22Rv1 (cell line): ENCODE measurements around the gene MAP3K6.

Experiments used
- ZFX ChIP-seq: fragments of 450-650 bp; IDR thresholded peaks from 2 replicates; pipeline ENCODE4 v1.6.1; 2017; ENCODE audit warnings: antibody characterized with exemption, borderline replicate concordance
- TF ChIP-seq, protein P1 (sequence below): fragments of 450-650 bp; IDR thresholded peaks from 2 replicates; pipeline ENCODE4 v1.5.1; 2017; ENCODE audit warnings: mild to moderate bottlenecking

DNA sequence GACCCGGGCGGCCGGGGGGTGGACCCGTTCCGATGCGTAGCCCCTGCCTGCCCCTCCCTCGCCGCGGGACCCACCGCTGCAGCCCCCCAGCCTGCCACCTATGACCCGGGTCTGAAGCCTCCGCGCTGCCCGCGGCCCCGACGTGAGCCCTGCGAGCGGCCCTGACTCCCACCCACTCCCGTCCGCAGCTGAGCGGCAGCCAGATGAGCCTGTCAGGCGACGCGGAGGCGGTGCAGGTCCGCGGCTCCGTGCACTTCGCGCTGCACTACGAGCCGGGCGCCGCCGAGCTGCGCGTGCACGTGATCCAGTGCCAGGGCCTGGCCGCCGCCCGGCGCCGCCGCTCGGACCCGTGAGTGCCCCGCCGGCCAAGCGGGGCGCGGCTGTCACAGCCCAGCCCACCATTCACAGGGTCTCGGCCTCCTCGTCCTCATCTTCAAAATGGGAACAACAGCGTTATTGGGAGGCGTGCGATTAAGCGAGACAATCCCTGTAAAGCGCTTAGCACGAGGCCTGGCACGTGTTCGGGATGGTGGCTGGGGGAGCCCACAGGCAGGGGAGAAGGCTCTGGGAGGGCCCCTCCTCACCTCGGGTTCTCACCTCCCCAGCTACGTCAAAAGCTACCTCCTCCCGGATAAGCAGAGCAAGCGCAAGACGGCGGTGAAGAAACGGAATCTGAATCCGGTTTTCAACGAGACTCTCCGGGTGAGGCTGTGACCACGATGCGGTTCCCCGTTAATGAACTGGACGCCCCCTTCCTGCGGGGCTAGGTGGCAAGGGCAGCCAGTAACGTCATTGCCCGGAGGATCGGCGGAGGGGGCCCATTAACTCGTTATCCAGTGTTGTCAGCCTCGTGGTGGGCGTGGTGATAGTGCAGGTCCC lies 16.7 kb downstream of the MAP3K6 start:
- TF ChIP-seq, protein P1, sequence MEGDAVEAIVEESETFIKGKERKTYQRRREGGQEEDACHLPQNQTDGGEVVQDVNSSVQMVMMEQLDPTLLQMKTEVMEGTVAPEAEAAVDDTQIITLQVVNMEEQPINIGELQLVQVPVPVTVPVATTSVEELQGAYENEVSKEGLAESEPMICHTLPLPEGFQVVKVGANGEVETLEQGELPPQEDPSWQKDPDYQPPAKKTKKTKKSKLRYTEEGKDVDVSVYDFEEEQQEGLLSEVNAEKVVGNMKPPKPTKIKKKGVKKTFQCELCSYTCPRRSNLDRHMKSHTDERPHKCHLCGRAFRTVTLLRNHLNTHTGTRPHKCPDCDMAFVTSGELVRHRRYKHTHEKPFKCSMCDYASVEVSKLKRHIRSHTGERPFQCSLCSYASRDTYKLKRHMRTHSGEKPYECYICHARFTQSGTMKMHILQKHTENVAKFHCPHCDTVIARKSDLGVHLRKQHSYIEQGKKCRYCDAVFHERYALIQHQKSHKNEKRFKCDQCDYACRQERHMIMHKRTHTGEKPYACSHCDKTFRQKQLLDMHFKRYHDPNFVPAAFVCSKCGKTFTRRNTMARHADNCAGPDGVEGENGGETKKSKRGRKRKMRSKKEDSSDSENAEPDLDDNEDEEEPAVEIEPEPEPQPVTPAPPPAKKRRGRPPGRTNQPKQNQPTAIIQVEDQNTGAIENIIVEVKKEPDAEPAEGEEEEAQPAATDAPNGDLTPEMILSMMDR, result no peak; the same call in 1 of the 2 replicates
- no peak for TF ChIP-seq ZFX
